Activated T-helper 1 cell treated with Interleukin-2 at 50 U/mL for 16 hours (primary cell): ENCODE data around the gene DPY19L1.
"Not testable (repeated sequence)": the region's sequence is repeated elsewhere in the genome, so short reads cannot be mapped to it uniquely, and the experiment has no call there.

Experiments
- DNase-seq: peaks from one replicate; pipeline ENCODE4 v3.0.0-alpha.2; 2020; ENCODE audit warnings: low read depth

The DPY19L1 gene

DNA sequence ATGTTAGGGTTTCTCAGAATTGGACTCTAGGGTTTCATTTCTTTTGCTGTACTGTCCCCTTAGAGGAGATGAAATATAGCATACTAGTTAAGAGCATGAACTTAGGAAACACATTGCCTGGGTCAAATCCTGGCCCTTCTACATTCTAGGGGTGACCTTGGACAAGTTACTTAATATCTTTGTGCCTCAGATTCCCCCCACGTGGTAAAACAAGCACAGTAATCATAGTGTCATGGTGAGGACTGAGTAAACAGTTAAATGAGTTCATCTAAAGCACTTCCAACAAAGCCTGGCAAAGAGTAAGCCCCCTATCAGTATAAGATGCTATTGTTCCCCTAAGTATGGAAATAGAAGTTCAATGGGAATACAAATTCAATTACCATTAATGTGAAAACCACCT, 5.1 kb downstream of the DPY19L1 start:
- DNase-seq: no peak

DNA sequence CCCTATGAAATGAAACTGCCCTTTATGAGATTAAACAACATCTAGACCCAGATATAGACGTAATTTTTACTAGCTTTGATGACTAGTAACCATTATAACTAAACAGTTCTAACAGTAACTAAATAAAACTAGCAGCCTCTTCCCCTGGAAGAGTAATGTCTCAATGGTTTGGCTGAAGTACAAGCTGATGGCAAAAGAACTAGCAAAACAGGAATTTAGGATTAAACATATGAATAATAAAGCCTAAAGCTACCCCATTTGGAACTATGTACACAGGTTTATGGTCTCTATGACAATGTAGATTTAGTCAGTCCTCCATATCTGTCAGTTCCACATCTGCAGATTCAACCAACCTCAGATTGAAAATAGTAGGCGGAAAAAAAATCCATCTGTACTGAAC, 6.4 kb downstream of the DPY19L1 start:
- DNase-seq: no peak

DNA sequence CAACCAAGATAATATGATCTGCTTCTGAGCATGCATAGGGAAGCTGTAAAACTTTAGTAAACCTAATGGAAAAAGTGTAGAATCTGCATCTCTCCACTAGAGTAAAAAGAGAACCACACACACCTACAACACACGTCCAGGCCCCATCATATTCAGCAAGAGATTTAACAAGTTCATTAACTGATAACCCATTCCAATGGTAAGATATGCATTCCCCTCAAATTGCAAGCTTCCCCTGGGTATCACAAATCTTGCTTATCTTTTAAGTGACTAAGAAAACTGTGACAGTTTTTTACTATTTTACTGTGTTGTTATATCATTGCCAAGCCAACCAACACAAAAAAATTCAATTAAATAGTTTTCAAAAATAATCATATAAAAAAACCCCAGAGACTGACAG, 8.0 kb downstream of the DPY19L1 start:
- no peak for DNase-seq

DNA sequence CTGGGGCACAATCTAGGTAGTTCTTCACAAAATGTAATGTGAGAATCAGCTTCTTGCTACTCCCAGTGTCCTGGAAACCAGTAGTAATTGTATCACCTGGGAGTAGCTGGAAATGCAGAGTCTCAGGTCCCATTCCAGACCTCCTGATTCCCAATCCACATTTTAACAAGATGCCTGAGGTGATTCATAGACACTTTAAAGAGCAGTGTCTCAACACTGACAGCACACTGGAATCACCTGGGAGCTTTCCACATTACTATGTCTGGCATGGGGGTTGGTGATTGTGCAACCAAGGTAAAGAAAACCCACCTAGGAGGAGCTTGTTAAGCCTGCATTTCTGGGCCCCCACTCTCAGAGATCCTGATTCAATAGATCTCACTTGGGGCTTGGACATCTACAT, 11.1 kb downstream of the DPY19L1 start:
- no peak for DNase-seq

DNA sequence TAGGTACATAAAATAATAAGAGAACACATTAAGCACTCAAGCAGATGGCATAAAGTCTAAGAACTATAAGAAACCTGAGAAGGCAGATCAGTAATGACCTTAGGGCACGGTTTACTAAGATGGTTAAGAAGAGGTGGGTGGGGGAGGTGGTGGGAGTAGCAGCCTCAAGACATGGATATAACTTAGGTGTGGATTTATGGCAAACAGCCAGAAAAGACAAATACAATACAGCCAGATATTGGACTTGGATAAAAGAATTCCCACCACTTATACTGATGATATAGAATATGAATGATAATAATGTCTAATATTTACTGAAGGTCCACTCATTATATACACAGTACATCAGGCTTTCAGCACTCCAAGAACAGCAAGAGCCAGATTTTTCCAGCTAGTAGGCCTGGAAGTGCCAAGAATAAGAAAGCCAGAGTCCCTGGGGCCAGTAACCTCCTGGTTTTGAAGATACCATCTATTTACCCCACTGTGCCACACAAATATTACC, 11.9 kb downstream of the DPY19L1 start:
- DNase-seq: no peak

DNA sequence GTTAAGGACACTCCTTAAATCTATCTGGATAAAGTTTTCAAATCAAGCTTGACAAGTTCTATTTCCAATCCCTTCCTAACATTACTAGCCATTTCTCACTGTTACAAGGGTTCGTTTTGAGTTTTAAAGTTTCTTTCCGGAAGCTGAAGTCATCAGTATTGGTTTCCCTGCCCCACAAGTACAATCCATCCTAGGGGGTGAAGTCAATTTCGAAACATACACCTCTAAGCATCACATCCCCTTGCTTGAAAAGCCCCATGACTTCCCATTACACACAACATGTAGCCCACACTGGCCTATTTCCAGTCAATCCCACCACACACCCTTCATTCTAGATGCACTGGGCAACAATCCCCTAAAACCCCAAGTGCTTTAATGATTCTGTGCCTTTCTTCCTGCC, 13.0 kb downstream of the DPY19L1 start:
- DNase-seq: no peak

DNA sequence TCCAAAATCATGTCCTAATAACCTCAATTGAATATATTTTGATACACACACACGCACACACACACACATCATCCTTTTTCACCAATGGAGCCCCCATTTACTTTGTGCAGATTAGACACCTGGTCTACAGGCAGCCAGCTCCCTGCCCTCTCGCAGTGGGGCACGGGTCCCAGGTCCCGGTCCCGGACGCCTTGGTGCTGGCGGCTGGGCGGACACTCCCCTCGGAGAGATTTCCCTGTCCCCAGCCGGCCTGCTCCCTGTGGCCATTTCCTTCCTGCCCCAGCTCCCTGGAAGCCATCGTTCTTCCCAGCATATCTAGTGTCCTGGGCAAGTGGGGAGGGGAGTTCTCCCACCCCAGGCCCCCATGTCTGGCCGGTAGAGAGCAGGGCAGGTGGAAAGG, 14.6 kb downstream of the DPY19L1 start:
- DNase-seq: no peak

DNA sequence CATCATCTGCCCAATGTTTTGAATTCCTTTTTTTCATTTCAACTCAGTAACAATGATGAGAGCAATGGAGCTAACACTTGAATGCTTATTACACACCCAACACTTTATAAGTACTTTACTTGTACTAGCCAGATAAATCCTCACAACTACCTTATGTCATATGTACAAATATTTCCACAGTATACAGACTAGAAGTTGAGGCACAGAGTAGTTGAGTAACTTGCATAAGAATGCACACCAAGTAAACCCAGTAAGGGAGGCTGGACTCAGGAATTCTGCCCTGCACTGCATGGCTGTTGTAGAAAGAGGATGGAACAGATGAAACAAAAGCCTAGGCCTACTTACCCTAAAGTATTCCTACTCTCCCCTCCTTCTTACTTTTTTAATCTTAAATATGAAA, 15.8 kb downstream of the DPY19L1 start:
- no peak for DNase-seq

DNA sequence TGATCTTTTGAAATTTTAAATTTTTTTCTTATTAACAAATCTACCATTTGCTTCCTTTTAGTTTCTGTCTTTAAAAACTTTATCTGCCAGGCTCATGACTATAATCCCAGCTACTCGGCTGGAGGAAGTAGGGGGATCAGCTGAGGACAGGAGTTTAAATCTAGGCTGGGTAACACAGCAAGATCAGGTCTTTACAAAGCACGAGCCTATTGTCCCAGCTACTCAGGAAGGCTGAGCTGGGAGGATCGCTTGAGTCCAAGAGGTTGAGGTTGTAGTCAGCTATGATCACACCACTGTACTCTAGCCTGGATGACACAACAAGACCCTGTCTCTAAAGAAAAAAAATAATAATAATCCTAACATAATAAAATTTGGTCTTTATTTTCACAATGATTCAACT, 17.5 kb downstream of the DPY19L1 start:
- DNase-seq: no peak

DNA sequence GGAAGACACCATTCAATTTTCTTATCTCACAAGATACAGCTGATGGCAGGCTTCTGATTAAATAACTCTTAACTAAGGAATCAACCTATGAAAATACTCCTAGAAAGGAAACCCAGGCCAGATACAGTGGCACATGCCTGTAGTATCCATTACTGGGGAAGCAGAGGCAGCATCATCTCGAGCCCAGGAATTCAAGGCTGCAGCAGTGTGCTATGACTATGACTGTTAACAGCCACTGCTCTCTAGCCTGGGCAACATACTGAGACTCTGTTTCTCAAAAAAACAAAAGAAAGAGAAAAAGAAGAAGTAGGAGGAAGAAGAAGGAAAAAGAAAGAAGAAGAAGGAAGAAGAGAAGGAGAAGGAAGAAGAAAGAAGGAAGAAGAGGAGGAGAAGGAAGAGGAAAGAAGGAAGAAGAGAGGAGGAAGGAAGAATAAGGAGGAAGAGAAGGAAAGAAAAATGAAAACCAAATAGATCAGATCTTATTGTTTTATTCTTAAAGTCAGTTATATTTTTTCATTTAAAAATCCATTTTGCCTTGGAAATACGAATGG, 18.0 kb downstream of the DPY19L1 start:
- no peak for DNase-seq

DNA sequence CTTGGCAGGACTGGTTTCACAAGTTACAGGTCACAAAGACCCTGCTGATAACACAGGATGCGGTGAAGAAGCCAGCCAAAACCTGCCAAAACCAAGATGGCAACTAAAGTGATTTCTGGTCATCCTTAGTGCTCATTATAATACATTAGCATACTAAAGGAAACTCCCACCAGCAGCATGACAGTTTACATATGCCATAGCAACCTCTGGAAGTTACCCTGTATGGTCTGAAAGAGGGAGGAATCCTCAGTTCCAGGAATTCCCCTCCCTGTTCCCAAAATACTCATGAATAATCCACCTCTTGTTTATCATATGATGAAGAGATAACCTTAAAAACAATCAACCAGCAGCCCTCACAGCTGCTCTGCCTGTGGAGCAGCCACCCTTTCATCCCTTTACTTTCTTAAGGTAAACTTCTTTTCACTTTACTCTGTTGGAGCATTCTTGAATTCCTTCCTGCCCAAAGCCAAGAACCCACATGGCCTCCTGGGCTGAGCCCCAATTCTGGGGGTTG, 21.9 kb downstream of the DPY19L1 start:
- no peak for DNase-seq

DNA sequence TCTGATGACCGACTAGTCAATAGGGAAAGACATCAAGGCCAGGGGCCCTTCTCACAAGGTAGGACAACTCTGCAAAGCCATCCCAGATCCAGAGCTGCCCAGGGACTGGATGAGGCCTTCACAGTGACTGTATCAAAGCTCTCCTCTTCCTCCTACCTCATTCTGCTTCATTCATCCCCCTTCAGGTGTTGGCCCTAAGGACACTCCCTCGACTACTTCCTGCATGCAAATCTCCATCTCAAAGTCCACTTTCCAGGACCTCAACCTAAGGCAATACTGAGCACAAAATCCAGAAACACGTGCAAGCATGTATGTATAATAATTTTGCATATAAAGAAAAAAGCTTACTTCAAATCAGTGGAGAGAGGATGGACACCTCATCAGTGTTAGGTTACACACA, 25.1 kb downstream of the DPY19L1 start:
- no peak for DNase-seq

DNA sequence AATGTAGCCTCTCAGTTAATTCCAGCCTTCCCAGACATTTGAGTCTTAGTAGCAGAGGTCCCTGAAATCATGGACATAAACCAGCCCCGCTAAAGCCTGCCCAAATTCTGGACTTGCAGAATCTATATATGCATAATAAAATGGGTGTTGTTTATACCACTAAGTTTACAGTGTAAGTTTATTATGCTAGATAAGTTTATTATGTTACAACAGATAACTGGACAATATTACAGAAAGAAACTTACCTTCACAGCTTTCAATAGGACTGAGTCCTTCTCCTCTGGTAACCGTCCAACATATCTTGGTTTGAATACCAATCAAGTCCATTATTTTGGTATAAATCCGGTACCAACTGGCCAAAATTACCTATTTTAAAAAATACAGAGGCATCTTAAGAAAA, 26.2 kb downstream of the DPY19L1 start:
- no peak for DNase-seq

DNA sequence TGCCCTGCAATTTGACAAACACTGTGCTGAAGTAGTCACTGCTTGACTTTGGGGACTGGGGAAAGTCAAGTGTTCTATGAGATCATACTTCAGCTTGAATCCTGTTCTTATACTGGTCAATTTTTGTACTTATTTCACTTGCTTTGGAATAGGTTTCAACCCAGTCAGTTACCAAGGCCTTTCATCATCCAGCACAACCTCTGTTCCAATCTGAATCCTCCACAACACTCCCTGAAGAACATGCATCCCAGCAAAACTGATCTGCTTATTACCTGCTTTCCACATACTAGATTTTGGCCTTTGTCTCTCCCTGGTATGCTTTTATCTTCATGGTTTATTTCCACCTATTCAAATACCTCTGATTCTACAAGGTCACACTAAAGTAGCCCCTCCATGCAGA, 29.5 kb downstream of the DPY19L1 start:
- DNase-seq: no peak

DNA sequence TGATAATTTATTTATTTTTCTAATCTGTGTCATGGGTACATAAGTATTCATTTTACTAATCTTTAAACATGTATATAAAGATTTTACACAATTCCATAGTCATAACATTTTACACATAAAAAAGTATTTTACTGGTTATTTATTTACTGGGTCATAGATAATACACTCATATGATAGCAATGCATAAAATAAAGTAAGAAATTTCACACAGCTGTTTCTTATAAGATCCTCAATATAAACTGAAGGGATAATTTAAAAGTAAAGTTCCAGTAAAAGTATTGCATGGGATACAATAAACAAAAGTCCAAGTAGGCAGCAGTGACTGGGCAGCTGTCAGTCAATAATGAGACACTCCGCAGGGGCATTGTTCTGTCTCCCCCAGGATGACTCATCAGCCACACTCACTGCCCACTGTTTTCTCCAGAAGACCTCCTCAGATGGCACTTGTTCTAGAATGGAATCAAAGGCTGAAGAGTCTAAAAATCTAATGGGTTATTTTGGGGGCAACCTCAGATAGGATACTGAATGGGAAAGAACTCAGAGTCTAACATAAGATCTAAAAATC, 32.7 kb downstream of the DPY19L1 start:
- DNase-seq: no peak

DNA sequence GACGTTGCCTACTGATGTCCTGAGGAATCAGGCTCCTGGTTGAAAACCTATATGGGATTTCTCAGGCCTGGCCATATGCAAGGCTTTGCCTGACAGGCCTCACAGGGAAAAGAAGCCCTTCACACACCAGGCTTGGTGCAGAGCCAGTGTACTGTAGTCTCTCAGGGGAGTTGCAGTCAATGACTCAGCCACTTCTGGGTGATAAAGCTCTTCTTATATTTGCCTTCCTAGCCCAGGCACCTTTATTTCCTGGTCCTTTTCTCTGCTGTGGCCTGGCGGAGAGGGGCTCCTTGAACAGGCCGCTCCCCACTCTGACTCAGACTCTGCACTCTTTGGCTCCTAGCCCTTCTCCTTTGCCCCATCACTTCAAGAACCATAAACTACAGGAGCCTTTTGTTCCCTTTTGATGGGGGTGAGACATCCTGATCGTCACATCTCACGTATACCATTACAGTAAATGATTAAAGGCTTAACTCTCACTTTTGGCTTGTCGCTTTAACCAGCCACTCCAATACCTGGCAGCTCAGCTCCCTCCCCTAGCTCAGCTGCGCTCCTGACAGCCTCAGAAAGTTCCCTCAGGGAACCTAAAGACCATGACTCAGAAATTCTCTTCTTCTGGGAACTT, 33.5 kb downstream of the DPY19L1 start:
- DNase-seq: no peak

DNA sequence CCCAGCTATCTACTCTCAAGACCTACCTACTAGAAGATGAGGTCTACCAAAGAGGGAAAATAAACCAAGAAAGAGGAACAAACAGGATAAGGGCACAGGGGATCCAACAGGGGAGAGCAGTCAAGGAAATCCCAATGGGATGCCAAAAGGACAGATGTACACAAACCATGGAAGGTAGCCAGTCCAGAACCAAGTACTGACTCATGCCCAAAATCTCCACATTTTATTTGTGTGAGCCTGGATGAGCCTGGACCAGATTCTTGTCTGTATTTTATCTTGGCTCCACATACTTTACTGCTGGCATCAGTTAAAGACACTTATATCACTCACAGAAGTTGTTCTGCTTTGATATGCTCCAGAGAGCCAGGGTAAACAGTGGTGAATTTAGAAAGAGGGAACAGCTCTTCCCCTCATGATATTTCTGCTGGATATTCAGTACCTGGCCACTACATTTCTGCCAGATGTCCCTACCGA, 34.1 kb downstream of the DPY19L1 start:
- not testable (repeated sequence) for DNase-seq

DNA sequence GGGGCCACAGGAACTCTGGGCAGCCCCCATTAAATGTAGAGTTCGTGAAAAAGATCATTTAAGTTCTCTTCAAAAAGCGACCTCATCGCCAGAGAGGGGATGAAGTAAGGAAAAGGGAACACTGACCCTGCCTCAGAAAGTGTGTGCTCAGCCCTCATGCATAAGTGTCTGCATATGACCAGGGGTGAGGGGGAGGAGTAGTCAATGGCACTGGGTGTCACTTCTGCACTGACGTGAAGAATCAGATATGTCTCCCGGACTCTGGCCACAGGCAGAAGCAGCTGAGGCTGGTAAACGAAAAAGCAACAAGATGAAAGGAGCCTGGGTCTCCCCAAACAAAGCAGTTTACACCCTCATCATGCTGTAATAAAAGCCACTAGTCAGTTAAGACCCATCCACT, 39.0 kb downstream of the DPY19L1 start:
- DNase-seq: not testable (repeated sequence)

DNA sequence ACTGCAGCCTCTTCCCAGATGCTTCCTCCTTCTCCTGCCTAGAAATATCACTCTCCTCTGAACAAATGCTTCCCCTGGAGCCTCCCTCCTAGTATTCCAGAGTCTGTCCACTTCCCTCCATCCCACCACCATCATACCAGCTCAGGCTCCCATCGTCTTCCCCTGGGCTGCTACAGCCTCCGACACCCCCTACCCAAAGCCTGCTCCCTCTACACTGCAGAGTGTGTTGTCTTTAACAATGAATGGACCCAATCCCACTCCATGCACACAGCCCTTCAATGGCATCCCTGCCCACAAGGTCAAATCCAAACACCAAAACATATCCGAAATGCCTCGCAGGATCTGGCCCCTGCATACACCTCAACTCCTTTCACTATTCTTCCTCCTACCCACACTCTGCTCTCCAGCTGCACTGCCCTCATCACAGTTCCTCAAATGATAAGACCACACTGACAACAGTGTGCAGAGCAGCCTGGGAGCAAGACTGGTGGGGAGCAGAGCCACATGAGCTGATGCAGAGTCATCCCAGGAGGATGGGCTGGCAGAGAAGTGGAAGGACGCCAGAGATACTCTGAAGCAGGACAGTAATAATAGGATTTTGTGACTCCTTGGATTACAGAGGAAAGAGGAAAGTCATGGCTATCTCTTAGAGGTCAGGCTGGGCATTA, 40.7 kb downstream of the DPY19L1 start:
- not testable (repeated sequence) for DNase-seq

DNA sequence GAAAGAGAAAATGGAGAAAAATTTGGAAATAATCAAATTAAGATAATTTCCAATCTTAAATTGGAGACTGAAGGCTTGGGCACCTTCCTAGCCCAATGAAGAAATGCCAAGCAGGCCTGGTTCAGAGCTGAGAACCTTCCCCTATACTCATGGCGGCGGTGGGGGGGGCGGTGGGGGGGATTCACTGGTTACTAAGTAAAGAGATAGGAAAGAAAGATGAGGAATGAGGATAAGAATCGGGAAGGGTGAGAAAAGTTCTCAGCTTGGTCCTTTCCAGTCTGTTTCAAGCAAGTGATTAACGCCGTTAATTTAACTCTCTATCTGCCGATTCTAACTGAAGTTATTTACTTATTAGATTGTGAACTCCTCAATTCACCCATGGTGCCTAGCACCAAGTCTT, 41.5 kb downstream of the DPY19L1 start:
- no peak for DNase-seq

DNA sequence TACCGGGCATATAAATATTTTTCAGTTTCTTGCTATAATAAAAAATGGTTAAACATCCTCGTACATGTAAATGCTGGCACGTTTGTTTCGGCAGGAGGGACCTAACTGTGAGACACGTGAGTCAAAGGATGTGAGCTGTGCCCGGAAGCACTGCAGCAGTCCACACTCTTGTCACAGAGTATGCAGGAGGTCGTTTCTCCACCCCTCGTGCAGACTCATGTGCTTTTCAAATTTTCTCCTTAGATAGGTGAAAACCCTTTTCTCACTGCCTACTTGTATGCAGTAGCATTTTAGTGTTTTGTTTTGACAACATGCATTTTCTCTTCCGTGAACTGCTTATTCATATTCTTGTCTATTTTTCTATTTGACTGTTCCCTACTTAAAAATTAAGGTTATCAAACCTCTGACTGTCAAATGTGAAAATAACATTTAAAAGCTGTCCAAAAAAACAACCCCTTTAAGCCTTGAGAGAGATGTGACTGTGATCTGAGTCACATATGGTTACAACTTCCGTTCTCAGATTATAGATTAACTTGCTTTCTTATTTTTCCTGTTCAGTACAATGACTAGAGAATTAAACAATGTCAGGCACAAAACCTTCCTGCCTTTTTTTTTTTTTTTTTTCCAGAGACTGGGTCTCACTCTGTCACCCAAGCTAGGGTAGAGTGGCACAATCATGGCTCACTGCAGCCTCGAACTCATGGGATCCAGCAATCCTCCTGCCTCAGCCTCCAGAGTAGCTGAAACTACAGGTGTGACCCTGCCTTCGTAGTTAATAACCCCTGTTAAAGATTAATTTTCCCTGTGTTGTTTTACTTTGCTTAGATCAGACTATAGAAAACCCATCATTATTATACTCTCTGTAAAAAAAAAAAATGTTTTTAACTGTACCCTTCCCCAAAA, 45.1 kb downstream of the DPY19L1 start:
- DNase-seq: no peak
